Measurements from ENCODE around the gene MEIS2.

DNA sequence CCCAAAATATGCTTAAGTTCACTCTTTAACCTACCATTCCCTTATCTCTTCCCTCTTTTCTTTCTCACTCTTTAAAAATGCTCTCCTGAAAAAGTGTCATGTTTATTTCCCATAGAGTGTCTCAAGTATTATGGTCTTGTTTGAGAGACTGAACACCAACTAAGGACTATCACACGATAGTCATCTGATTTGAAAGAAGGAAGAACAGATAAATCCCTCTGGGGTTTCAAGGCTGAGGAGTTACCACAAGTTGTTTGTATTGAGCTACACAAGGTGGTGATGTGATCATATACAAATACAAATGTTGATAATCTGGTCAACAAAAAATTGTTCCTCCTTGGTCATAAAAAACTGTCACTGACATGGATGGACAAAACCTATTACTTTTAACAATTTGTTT lies 13.8 kb downstream of the MEIS2 start:
- TF ChIP-seq, protein P1, sequence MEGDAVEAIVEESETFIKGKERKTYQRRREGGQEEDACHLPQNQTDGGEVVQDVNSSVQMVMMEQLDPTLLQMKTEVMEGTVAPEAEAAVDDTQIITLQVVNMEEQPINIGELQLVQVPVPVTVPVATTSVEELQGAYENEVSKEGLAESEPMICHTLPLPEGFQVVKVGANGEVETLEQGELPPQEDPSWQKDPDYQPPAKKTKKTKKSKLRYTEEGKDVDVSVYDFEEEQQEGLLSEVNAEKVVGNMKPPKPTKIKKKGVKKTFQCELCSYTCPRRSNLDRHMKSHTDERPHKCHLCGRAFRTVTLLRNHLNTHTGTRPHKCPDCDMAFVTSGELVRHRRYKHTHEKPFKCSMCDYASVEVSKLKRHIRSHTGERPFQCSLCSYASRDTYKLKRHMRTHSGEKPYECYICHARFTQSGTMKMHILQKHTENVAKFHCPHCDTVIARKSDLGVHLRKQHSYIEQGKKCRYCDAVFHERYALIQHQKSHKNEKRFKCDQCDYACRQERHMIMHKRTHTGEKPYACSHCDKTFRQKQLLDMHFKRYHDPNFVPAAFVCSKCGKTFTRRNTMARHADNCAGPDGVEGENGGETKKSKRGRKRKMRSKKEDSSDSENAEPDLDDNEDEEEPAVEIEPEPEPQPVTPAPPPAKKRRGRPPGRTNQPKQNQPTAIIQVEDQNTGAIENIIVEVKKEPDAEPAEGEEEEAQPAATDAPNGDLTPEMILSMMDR (IDR thresholded peaks at IDR 0.05): no peak
- TF ChIP-seq POLR2A (IDR thresholded peaks at IDR 0.05) (no peak), POLR2AphosphoS5 (IDR thresholded peaks at IDR 0.05; ENCODE audit: insufficient read depth in 1 of 2, low read depth in 1 of 2) (no peak)

Data from vagina (tissue), 2 donors.